ENCODE data around the gene NEK6.

DNA sequence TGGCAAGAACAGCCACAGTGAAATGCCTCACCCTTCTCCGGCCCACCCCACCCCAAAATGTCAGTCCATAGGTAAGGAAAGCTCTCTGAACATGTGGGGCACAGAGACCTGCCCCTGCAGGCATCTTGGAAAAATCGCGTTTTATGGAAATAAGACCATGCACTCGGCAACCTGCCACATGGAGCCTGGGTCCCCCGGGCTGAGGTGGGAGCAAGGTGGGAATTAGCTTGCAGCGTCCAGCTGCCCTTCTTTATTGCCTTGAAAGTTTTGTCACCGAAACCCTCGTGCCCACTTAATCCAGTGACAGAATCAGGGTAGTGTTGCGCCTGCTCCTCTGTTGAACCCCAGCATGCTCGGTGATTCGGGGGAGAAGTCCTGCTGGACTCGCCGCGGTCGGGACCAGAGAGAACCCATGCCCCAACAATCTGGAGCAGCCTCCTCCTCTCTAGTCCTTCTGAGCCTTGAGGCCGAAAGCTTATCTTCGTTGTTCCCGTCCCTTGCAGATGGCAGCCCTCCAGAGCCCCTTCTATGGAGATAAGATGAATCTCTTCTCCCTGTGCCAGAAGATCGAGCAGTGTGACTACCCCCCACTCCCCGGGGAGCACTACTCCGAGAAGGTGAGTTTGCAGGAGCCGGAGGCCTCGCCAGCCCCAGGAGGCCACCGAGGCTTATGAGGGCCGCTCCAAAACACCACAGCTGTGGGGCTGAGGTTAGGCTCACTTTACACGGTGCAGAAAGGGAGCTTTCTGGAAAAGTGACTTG, 89.6 kb downstream of the NEK6 start:
- TF ChIP-seq, protein P1, sequence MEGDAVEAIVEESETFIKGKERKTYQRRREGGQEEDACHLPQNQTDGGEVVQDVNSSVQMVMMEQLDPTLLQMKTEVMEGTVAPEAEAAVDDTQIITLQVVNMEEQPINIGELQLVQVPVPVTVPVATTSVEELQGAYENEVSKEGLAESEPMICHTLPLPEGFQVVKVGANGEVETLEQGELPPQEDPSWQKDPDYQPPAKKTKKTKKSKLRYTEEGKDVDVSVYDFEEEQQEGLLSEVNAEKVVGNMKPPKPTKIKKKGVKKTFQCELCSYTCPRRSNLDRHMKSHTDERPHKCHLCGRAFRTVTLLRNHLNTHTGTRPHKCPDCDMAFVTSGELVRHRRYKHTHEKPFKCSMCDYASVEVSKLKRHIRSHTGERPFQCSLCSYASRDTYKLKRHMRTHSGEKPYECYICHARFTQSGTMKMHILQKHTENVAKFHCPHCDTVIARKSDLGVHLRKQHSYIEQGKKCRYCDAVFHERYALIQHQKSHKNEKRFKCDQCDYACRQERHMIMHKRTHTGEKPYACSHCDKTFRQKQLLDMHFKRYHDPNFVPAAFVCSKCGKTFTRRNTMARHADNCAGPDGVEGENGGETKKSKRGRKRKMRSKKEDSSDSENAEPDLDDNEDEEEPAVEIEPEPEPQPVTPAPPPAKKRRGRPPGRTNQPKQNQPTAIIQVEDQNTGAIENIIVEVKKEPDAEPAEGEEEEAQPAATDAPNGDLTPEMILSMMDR (IDR thresholded peaks at IDR 0.05 in 2 of 3, conservative IDR thresholded peaks at IDR 0.05 in 1 of 3; ENCODE audit: control insufficient read depth in 2 of 3, extremely low read depth in 1 of 3, insufficient read depth in 1 of 3, low read depth in 3 of 3, low read length in 3 of 3), result no peak
- TF ChIP-seq POLR2AphosphoS5 (IDR thresholded peaks at IDR 0.05; ENCODE audit: low read length) (no peak; the same call in 1 of the 2 replicates), SMAD1 (IDR thresholded peaks at IDR 0.05; ENCODE audit: low read depth, partially characterized antibody) (no peak), SMC3 (IDR thresholded peaks at IDR 0.05; ENCODE audit: borderline replicate concordance, low read length) (no peak)

Data from GM12878 (cell line).